Fibroblast of skin of right quadriceps (primary cell): ENCODE results near the gene ZNF787.
A peak's percentile ranks its signal among the peaks of the same experiment; 100 is the strongest.
"Not testable (repeated sequence)": the region's sequence is repeated elsewhere in the genome, so short reads cannot be mapped to it uniquely, and the experiment has no call there.

Experiments
- DNase-seq: peaks from one replicate; pipeline ENCODE4 v3.0.0-alpha.2; 2013

ZNF787 gene

DNA sequence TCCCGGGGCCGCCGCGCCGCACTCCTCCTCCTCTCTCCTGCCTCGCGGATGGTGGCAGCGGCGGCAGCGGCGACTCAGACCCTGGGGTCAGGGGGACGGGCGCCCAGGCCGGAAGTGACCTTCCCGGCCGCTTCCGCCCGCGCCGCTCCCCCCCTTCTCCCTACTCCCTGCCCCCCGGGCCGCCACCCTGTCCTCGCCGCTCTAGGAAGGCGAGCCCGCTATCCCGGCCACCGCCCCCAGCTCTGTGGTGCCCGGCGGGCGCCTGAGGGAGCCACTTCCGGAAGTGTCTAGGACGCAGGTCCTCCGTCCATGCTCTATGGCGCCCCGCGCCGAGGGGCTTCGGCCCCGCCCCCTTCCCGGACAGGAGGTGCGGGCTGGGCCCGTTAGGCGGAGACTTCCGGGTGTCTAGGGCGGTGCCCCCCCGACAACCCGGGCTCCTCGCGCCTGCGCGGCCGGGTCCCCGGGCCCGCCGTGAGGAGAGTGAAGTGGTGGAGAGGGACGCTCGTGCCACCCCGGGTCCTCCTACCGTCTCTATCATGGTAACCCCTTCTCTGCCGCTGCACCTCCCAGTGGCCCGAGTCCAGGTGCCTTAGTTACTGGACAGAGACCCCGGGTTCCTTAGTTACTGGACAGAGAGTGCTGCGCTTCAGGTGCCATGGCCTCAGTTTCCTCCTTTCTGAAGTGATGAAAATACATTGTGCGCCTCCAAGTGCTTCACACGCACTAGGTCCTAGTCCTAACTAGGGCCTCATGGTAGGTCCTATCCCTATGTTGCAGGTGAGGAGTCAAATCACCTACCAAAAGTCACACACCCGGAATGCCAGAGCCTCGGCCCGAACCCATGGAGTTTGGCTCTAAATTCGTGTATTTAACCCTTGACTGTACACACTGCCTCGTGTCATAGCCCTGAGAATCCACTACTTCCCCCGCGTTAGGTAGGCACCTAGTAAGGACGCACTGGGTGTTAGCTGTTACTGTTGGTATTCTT is at the start of gene ZNF787:
Gene ZNF787 (minus strand): TSS at position 116 of the 988 bp plus-strand sequence. CDS start 18,078 bp downstream, outside the sequence.
- DNase-seq, result peak; percentile 98

GRCh38 chr19:56170261-56170660 is 49.2 kb upstream of the ZNF787 start:
- peak; percentile 6 for DNase-seq

GRCh38 chr19:56167064-56167578 is 46.0 kb upstream of the ZNF787 start:
- DNase-seq, result no peak

GRCh38 chr19:56163097-56163496 is 42.0 kb upstream of the ZNF787 start:
- DNase-seq, result no peak

- DNase-seq, result no peak
These were observed 41.2 kb upstream of the ZNF787 start for GRCh38 chr19:56162258-56162657.

GRCh38 chr19:56161534-56161933 is 40.4 kb upstream of the ZNF787 start:
- DNase-seq, result no peak

- no peak for DNase-seq
These were observed 38.7 kb upstream of the ZNF787 start for GRCh38 chr19:56159622-56160271.

- DNase-seq, result no peak
These were observed 38.0 kb upstream of the ZNF787 start for GRCh38 chr19:56159009-56159559.

GRCh38 chr19:56158170-56158757 is 37.2 kb upstream of the ZNF787 start:
- DNase-seq, result no peak

DNA sequence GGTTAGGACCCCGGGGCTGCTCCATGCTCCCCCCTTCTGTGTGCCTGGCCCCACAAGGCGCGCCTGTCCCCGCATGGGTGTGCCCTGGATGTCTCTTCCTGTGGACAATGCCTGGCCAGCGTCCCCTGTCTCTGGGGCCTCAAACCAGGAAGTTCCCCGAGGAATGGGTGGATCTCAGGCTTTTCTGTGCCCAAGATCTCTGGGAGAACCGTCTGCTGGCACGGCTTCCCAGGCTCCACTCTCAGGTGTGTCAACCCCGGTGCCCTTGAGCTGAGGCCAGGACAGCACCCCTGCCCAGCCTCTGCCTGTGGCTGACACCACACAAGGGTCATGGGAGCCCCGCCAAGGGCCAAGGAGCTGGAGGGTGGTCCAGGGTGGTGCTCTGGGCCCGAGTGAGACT is 35.7 kb upstream of the ZNF787 start:
- no peak for DNase-seq

DNA sequence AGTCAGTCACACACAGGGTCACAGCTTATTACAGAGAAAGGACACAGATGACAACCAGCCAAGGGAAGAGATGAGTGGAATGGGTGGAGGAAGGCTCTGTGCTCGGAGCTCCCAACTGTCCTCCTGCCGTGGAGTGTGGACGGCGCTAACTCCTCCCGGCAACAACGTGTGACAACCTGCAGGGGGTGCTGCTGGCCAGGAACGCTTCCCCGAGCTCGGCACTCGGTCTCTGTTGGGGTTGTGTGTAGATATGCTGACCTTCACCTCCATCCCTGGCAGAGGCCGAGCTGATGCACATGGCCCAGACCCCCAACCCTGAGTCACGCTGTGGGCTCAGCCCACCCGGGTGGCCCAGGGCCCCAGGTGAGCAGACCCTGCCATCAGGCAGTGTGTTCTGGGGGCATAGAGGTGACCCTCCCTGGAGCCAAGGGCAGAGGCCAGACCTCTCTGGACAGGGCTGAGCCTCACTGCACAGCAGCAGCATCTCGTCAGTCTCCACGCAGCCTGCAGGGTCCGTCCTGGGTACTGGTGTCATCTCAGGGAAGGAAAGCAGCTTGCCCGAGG is 34.1 kb upstream of the ZNF787 start:
- no peak for DNase-seq

DNA sequence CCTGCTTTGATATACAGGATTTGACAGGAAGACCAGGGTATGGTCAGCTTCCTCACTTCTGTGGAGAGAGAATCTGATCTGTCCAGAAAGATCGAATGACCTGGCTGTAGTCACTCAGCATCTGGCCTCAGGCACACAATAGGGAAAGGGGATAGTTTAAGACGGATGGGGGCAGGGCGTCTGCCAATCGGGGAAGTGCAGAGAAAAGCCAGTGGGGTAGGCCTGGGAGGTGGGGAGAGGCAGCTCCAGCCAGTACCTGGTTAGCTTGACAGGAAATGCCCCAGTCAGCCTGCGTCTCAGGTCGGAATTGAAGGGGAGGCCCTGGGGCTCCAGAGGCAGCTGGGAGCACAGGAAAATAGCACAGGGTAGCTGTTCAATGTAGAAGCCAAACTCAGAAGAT is 32.4 kb upstream of the ZNF787 start:
- no peak for DNase-seq

GRCh38 chr19:56152644-56153043 is 31.5 kb upstream of the ZNF787 start:
- no peak for DNase-seq

GRCh38 chr19:56150358-56150757 is 29.3 kb upstream of the ZNF787 start:
- DNase-seq, result no peak

GRCh38 chr19:56149656-56150038 is 28.6 kb upstream of the ZNF787 start:
- DNase-seq, result no peak

DNA sequence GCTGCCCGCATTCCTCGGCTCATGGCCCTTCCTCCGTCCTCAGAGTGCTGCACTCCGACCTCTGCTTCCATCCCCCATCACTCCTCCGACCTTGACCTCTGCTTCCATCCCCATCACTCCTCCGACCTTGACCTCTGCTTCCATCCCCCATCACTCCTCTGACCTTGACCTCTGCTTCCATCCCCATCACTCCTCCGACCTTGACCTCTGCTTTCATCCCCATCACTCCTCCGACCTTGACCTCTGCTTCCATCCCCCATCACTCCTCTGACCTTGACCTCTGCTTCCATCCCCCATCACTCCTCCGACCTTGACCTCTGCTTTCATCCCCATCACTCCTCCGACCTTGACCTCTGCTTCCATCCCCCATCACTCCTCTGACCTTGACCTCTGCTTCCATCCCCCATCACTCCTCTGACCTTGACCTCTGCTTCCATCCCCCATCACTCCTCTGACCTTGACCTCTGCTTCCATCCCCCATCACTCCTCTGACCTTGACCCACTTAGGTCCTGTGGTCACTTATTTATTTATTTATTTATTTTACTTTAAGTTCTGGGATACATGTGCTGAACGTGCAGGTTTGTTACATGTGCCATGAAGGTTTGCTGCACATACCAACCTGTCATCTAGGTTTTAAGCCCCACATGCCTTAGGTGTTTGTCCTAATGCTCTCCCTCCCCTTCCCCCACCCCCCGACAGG is 28.0 kb upstream of the ZNF787 start:
- not testable (repeated sequence) for DNase-seq

- no peak for DNase-seq
These were observed 27.0 kb upstream of the ZNF787 start for GRCh38 chr19:56148096-56148495.

- no peak for DNase-seq
These were observed 26.2 kb upstream of the ZNF787 start for GRCh38 chr19:56147307-56147706.

DNA sequence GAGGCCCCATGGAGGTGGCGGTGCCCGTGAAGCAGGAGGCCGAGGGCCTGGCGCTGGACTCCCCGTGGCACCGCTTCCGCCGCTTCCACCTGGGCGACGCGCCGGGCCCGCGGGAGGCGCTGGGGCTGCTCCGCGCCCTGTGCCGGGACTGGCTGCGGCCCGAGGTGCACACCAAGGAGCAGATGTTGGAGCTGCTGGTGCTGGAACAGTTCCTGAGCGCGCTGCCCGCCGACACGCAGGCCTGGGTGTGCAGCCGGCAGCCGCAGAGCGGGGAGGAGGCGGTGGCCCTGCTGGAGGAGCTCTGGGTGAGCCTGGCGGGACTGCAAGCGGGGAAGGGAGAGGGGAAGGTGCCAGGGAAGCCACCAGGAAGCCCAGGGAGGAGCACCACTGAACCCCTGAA is 25.8 kb upstream of the ZNF787 start:
- DNase-seq, result no peak

DNA sequence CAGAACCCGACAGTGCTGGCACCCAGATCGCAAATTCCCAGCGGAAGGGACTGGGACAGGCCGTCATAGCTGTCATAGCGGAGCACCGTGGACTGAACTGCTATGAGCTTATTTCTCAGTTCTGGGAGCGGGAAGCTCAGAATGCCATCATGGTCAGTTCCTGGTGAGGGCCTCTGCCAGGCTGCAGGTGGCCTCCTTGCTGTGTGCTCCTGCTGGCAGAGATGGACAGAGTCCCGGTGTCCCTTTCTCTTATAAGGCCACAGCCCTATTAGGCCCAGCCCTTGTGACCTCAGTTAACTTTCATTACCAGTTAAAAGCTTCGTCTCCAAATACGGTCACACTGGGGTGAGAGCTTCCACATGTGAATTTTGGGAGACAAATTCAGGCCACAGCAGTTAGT is 24.6 kb upstream of the ZNF787 start:
- no peak for DNase-seq

GRCh38 chr19:56144831-56145230 is 23.7 kb upstream of the ZNF787 start:
- DNase-seq, result no peak

GRCh38 chr19:56144376-56144775 is 23.3 kb upstream of the ZNF787 start:
- no peak for DNase-seq
